ENCODE measurements around the gene BICRA. TPM values are rescaled to one million over a fixed set of nuclear protein-coding genes. Genes with fewer than 3 reads are reported as not detected.
A peak's percentile ranks its signal among the peaks of the same experiment; 100 is the strongest.

BICRA gene
- total and polyA plus RNA-seq, 9 of the 15 experiments (the other 6 are each of a cell fraction or from before 2014, with no cell fraction given) = 0.01 to 8.8 (median 1.2) TPM

- no peak for TF ChIP-seq TAF1 (IDR thresholded peaks at IDR 0.05; ENCODE audit: control insufficient read depth, extremely low read depth, insufficient read depth, low read length, severe bottlenecking)
- no peak for TF ChIP-seq PTRF (tag; IDR thresholded peaks at IDR 0.05)
- TF ChIP-seq MYNN (IDR thresholded peaks at IDR 0.05) = no peak
- TF ChIP-seq MYNN (CRISPR knock-in tag; IDR thresholded peaks at IDR 0.05) = no peak
- no peak for TF ChIP-seq KLF16 (IDR thresholded peaks at IDR 0.05)
- TF ChIP-seq PURB (CRISPR knock-in tag; IDR thresholded peaks at IDR 0.05; ENCODE audit: low read depth) = no peak
- TF ChIP-seq FOXP4 (CRISPR knock-in tag; IDR thresholded peaks at IDR 0.05; ENCODE audit: borderline replicate concordance) = no peak
- TF ChIP-seq SFPQ (IDR thresholded peaks at IDR 0.05; ENCODE audit: low read depth, low read length) = no peak
- TF ChIP-seq SMC3 (conservative IDR thresholded peaks at IDR 0.05; ENCODE audit: insufficient read depth, low read depth, low read length) = peak; percentile 93
- peak; percentile 94 for TF ChIP-seq STAG1 (CRISPR knock-in tag; IDR thresholded peaks at IDR 0.05; ENCODE audit: borderline replicate concordance)
- TF ChIP-seq ZNF445 (CRISPR knock-in tag; IDR thresholded peaks at IDR 0.05; ENCODE audit: low read depth) = no peak
- TF ChIP-seq ZFP1 (CRISPR knock-in tag; IDR thresholded peaks at IDR 0.05) = no peak
- TF ChIP-seq FUS (optimal IDR thresholded peaks at IDR 0.05; ENCODE audit: low read depth, low read length) = no peak
- TF ChIP-seq KAT7 (CRISPR knock-in tag; IDR thresholded peaks at IDR 0.05; ENCODE audit: borderline replicate concordance) = no peak
- TF ChIP-seq SAFB2 (IDR thresholded peaks at IDR 0.05; ENCODE audit: borderline replicate concordance, low read depth, low read length, severe bottlenecking) = no peak
- TF ChIP-seq SMARCC2 (IDR thresholded peaks at IDR 0.05; ENCODE audit: low read depth) = no peak
- TF ChIP-seq FOXJ3 (CRISPR knock-in tag; IDR thresholded peaks at IDR 0.05) = no peak
- TF ChIP-seq ARID3B (CRISPR knock-in tag; IDR thresholded peaks at IDR 0.05; ENCODE audit: borderline replicate concordance) = no peak
Measured at GRCh38 chr19:47707135-47707925, 98.4 kb downstream of the BICRA start (continued).

All from K562 (cell line).